ENCODE measurements around the gene GDA.

- TF ChIP-seq, protein P1, sequence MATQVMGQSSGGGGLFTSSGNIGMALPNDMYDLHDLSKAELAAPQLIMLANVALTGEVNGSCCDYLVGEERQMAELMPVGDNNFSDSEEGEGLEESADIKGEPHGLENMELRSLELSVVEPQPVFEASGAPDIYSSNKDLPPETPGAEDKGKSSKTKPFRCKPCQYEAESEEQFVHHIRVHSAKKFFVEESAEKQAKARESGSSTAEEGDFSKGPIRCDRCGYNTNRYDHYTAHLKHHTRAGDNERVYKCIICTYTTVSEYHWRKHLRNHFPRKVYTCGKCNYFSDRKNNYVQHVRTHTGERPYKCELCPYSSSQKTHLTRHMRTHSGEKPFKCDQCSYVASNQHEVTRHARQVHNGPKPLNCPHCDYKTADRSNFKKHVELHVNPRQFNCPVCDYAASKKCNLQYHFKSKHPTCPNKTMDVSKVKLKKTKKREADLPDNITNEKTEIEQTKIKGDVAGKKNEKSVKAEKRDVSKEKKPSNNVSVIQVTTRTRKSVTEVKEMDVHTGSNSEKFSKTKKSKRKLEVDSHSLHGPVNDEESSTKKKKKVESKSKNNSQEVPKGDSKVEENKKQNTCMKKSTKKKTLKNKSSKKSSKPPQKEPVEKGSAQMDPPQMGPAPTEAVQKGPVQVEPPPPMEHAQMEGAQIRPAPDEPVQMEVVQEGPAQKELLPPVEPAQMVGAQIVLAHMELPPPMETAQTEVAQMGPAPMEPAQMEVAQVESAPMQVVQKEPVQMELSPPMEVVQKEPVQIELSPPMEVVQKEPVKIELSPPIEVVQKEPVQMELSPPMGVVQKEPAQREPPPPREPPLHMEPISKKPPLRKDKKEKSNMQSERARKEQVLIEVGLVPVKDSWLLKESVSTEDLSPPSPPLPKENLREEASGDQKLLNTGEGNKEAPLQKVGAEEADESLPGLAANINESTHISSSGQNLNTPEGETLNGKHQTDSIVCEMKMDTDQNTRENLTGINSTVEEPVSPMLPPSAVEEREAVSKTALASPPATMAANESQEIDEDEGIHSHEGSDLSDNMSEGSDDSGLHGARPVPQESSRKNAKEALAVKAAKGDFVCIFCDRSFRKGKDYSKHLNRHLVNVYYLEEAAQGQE (IDR thresholded peaks at IDR 0.05; ENCODE audit: insufficient read depth in 1 of 2, low read depth in 2 of 2, low read length in 2 of 2), result no peak
- TF ChIP-seq POLR2AphosphoS5 (IDR thresholded peaks at IDR 0.05; ENCODE audit: low read depth, low read length), result no peak
These were observed 131.8 kb downstream of the GDA start for GRCh38 chr9:72280913-72281500.

Measured in PFSK-1 (cell line).